HG03280 (cell line): ENCODE data around the gene SLC23A1.
"Not testable (repeated sequence)": the region's sequence is repeated elsewhere in the genome, so short reads cannot be mapped to it uniquely, and the experiment has no call there.

ENCODE experiments used
- ATAC-seq: cut with Tn5 transposase; IDR thresholded peaks from one replicate; pipeline ENCODE4 v1.9.1; 2021; ENCODE audit warnings: mild to moderate bottlenecking, moderate library complexity; ENCODE audit not compliant: unreplicated experiment

Gene SLC23A1

GRCh38 chr5:139374909-139375308, 8.2 kb downstream of the SLC23A1 start:
- ATAC-seq, result no peak

GRCh38 chr5:139371482-139372435, 11.3 kb downstream of the SLC23A1 start:
- no peak for ATAC-seq

GRCh38 chr5:139369181-139369580, 13.9 kb downstream of the SLC23A1 start:
- no peak for ATAC-seq

GRCh38 chr5:139368613-139369012, 14.5 kb downstream of the SLC23A1 start:
- no peak for ATAC-seq

GRCh38 chr5:139364466-139364865, 18.6 kb downstream of the SLC23A1 start:
- no peak for ATAC-seq

GRCh38 chr5:139363937-139364336, 19.2 kb downstream of the SLC23A1 start:
- no peak for ATAC-seq

- ATAC-seq, result no peak
Observed at GRCh38 chr5:139361835-139362429, 21.2 kb downstream of the SLC23A1 start.

GRCh38 chr5:139360384-139360783, 22.7 kb downstream of the SLC23A1 start:
- no peak for ATAC-seq

- ATAC-seq, result no peak
Observed at GRCh38 chr5:139358064-139358463, 25.0 kb downstream of the SLC23A1 start.

GRCh38 chr5:139355900-139356299, 27.2 kb downstream of the SLC23A1 start:
- ATAC-seq, result not testable (repeated sequence)

- ATAC-seq, result no peak
Observed at GRCh38 chr5:139354186-139354585, 28.9 kb downstream of the SLC23A1 start.

GRCh38 chr5:139347863-139348262, 35.2 kb downstream of the SLC23A1 start:
- ATAC-seq, result not testable (repeated sequence)

- ATAC-seq, result not testable (repeated sequence)
Observed at GRCh38 chr5:139345442-139345841, 37.7 kb downstream of the SLC23A1 start.

- ATAC-seq, result no peak
Observed at GRCh38 chr5:139344177-139344576, 38.9 kb downstream of the SLC23A1 start.

- no peak for ATAC-seq
Observed at GRCh38 chr5:139343476-139343875, 39.6 kb downstream of the SLC23A1 start.

- peak; percentile 53 for ATAC-seq
Observed at GRCh38 chr5:139342423-139342723, 40.7 kb downstream of the SLC23A1 start.

- ATAC-seq, result peak; percentile 92
Observed at GRCh38 chr5:139341689-139342422, 41.2 kb downstream of the SLC23A1 start, which contains the start of gene PAIP2. Gene PAIP2 (plus strand): TSS chr5:139341854. CDS start chr5:139363785, 21,931 bp downstream.

- ATAC-seq, result no peak
Observed at GRCh38 chr5:139341187-139341688, 41.9 kb downstream of the SLC23A1 start.

- no peak for ATAC-seq
Observed at GRCh38 chr5:139340051-139340450, 43.0 kb downstream of the SLC23A1 start.

- no peak for ATAC-seq
Observed at GRCh38 chr5:139335811-139336210, 47.3 kb downstream of the SLC23A1 start.
